Measurements from ENCODE around the gene TRIM47.

GRCh38 chr17:75925103-75925502, 46.7 kb upstream of the TRIM47 start:
- TF ChIP-seq EP300 (IDR thresholded peaks at IDR 0.05) (no peak), CTCF (IDR thresholded peaks at IDR 0.05) (no peak), POLR2A (IDR thresholded peaks at IDR 0.05) (no peak)

All from stomach (tissue), 4 donors.